GM12874 (cell line): ENCODE results near the gene THADA.

Experiments used
- TF ChIP-seq, protein P1 (sequence below): IDR thresholded peaks from 2 replicates; pipeline ENCODE4 v1.5.1; 2011; ENCODE audit warnings: low read depth, mild to moderate bottlenecking, control low read depth, low read length, moderate library complexity; ENCODE audit not compliant: insufficient read depth

The THADA gene

GRCh38 chr2:43355399-43355798, 240.4 kb downstream of the THADA start:
- TF ChIP-seq, protein P1, sequence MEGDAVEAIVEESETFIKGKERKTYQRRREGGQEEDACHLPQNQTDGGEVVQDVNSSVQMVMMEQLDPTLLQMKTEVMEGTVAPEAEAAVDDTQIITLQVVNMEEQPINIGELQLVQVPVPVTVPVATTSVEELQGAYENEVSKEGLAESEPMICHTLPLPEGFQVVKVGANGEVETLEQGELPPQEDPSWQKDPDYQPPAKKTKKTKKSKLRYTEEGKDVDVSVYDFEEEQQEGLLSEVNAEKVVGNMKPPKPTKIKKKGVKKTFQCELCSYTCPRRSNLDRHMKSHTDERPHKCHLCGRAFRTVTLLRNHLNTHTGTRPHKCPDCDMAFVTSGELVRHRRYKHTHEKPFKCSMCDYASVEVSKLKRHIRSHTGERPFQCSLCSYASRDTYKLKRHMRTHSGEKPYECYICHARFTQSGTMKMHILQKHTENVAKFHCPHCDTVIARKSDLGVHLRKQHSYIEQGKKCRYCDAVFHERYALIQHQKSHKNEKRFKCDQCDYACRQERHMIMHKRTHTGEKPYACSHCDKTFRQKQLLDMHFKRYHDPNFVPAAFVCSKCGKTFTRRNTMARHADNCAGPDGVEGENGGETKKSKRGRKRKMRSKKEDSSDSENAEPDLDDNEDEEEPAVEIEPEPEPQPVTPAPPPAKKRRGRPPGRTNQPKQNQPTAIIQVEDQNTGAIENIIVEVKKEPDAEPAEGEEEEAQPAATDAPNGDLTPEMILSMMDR: no peak

DNA sequence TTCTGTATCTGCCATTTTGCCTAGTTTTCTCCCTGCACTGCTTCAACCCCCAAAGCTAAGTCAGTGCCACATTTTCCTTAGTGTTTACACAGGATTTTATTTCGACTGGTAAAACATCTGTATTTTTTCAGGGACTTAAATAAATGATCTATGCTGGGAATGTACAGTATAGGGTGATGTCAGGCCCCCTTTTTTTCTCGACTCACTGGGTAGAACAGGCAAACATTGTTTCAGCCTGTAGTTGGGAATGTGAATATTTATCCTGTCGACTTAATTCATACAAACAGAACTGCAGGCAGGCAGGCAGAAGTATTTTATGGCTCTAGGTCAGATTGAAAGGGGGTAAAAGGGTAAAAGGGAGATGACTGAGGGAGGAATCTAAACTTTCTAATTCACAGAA, 245.9 kb downstream of the THADA start:
- TF ChIP-seq, protein P1: no peak

DNA sequence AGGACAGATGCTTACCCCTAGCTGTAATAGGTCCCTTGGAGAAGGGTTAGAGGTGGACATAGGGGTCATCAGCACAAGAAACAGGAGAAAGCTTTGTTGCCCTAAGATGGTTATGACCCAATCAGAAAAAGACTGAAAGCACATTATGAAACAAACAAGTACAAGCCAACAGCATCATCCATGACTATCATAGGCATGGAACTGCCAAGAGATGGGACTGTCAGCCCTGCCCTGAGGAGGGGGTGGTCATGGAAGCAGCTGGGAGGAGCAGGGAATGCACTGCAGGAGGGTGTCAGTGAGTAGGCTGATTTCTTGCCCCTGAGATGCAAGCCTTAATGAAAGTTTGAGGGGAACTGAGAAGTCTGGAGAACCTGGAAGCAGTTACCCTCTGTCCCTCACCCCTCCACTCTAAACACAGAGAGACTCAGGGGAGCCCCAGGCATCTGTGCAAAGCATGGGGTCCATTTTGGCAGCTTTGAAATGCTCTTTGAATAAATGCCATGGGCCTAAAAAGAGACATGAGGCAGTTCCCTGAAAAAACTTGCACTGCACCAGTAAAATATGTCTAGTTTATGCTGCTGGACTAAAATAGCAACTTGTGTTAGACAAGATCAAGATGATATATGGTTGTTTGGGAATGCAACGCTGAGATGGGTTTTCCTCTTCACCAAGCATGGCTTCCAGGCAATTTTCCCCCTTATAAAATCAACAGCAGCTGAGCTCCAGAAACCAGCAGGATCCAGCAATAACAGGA, 246.8 kb downstream of the THADA start:
- TF ChIP-seq, protein P1: no peak

- TF ChIP-seq, protein P1: no peak
Observed at GRCh38 chr2:43347746-43348145, 248.1 kb downstream of the THADA start.

- TF ChIP-seq, protein P1: no peak
Observed at GRCh38 chr2:43346602-43347567, 249.0 kb downstream of the THADA start.

GRCh38 chr2:43345872-43346271, 250.0 kb downstream of the THADA start:
- TF ChIP-seq, protein P1: no peak

GRCh38 chr2:43345391-43345813, 250.4 kb downstream of the THADA start:
- TF ChIP-seq, protein P1: no peak
